ENCODE results near the gene ZNF490. TPM values are rescaled to one million over a fixed set of nuclear protein-coding genes. Genes with fewer than 3 reads are reported as not detected.

ZNF490 gene
- total RNA-seq, result 7.2 and 9.9 TPM in 2 replicates

GRCh38 chr19:12610540-12611360, at the start of gene ZNF490, which contains the start of gene ZNF791:
TSS of gene ZNF490 (minus strand) at chr19:12610813. CDS start at chr19:12610680, 133 bp downstream.
TSS of gene ZNF791 (plus strand) at chr19:12610920. CDS start at chr19:12611080, 160 bp downstream.

GRCh38 chr19:12551060-12551832, 59.4 kb downstream of the ZNF490 start, which contains the start of gene ZNF564:
TSS of gene ZNF564 (minus strand) at chr19:12551482. CDS start at chr19:12551332, 150 bp downstream.

Other genes starting within 250 kb of the ZNF490 start
- gene ZNF442, start 245.1 kb downstream of the ZNF490 start, total RNA-seq, result 0.65 and 1.5 TPM in 2 replicates
- gene ZNF799, start 209.5 kb downstream of the ZNF490 start, total RNA-seq, result 5.6 and 6.4 TPM in 2 replicates
- gene ZNF443, start 169.8 kb downstream of the ZNF490 start, total RNA-seq, result 4.6 and 5.2 TPM in 2 replicates
- 2.3 and 3.6 TPM in 2 replicates for gene ZNF709, start 126.0 kb downstream of the ZNF490 start, total RNA-seq
- gene ZNF564, start 59.3 kb downstream of the ZNF490 start, total RNA-seq, result 5.9 and 6.9 TPM in 2 replicates
- 18.3 and 20.6 TPM in 2 replicates for gene ZNF791, start 107 bp upstream of the ZNF490 start, total RNA-seq
- 51.2 and 53.2 TPM in 2 replicates for gene MAN2B1, start 55.9 kb upstream of the ZNF490 start, total RNA-seq
- 4.9 and 8.8 TPM in 2 replicates for gene WDR83, start 56.0 kb upstream of the ZNF490 start, total RNA-seq
- 52.6 and 53.0 TPM in 2 replicates for gene DHPS, start 71.1 kb upstream of the ZNF490 start, total RNA-seq
- gene GNG14, start 77.2 kb upstream of the ZNF490 start, total RNA-seq, result not detected in 2 replicates
- gene FBXW9, start 85.8 kb upstream of the ZNF490 start, total RNA-seq, result 16.5 and 21.9 TPM in 2 replicates
- gene TNPO2, start 113.1 kb upstream of the ZNF490 start, total RNA-seq, result 55.5 and 61.4 TPM in 2 replicates
- 169 and 191 TPM in 2 replicates for gene TRIR, start 123.9 kb upstream of the ZNF490 start, total RNA-seq
- 89.2 and 91.0 TPM in 2 replicates for gene GET3, start 126.7 kb upstream of the ZNF490 start, total RNA-seq
- gene BEST2, start 141.0 kb upstream of the ZNF490 start, total RNA-seq, result not detected in 2 replicates
- 9.0 and 9.5 TPM in 2 replicates for gene HOOK2, start 164.7 kb upstream of the ZNF490 start, total RNA-seq
- gene JUNB, start 180.7 kb upstream of the ZNF490 start, total RNA-seq, result 57.4 and 78.7 TPM in 2 replicates
- gene PRDX2, start 191.0 kb upstream of the ZNF490 start, total RNA-seq, result 221 and 264 TPM in 2 replicates
- not detected in 2 replicates for gene THSD8, start 191.3 kb upstream of the ZNF490 start, total RNA-seq
- 19.5 and 25.5 TPM in 2 replicates for gene RNASEH2A, start 195.8 kb upstream of the ZNF490 start, total RNA-seq
- not detected in 2 replicates for gene RTBDN, start 223.8 kb upstream of the ZNF490 start, total RNA-seq
- gene MAST1, start 227.7 kb upstream of the ZNF490 start, total RNA-seq, result 0.29 and 0.33 TPM in 2 replicates

Data from vein endothelial cell (primary cell).